ENCODE data around the gene RIMKLA. TPM values are rescaled to one million over a fixed set of nuclear protein-coding genes. Genes with fewer than 3 reads are reported as not detected.

Gene RIMKLA
- total RNA-seq, 4 donors from 2014 or later = 2.9 to 7.0 (median 4.0) TPM

DNA sequence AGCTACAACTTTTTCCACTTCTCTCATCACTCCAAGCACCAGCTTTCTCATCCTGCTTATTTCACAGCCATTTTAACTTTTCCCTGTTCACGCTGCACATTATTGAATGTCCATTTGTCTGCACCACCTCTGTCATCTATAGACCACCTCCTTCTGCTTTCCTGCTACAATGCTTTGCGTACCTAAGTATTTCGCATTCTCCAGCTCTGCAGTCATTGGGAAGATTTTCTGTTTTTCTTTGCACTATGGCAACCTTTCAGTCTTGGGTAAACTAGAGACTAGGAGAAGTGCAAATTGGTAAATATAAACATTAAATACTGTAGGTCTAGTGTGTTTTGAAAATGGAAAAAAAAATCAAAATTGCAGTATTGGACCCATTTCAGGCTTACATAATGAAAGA is 83.3 kb downstream of the RIMKLA start:
- WGBS, 2 donors (ENCODE audit: low coverage in 1 of 2) = 49 to 68% methylated on average over 3 of the region's 3 CpGs

DNA sequence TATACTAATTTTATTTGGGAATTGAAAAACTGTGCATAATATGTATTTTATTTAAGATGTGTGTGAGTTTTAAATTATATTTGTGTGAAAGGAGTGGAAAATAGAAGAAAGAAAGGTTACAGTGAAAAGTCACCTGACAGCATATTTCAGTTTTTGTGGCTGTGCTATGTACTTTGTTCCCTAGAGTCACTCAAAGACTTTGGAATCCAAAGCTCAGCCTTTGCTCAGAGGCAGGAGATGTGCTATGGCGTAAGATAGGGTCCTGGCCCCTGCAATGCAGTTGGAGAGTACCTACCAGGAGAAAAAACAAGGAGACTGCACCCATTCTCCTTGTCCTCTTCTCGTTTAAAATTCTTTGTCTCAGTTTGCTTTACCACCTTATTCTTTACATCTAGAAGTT is 85.4 kb downstream of the RIMKLA start:
- Histone ChIP-seq H3K27ac (no peak overlapping the region), H3K27me3 (no peaks in the 10 kb centered on the region), H3K4me1 (peaks cover 0 to 18% (median 4%) of the 10 kb centered on the region in 3 donors), H3K4me3 (no peak overlapping the region), H3K9me3 (no peaks in the 10 kb centered on the region), H3K36me3 (peaks cover 0 to 6% of the 10 kb centered on the region in 2 donors)
- no peak for ATAC-seq
- TF ChIP-seq EP300 (IDR thresholded peaks at IDR 0.05) = no peak
- TF ChIP-seq, protein P1, sequence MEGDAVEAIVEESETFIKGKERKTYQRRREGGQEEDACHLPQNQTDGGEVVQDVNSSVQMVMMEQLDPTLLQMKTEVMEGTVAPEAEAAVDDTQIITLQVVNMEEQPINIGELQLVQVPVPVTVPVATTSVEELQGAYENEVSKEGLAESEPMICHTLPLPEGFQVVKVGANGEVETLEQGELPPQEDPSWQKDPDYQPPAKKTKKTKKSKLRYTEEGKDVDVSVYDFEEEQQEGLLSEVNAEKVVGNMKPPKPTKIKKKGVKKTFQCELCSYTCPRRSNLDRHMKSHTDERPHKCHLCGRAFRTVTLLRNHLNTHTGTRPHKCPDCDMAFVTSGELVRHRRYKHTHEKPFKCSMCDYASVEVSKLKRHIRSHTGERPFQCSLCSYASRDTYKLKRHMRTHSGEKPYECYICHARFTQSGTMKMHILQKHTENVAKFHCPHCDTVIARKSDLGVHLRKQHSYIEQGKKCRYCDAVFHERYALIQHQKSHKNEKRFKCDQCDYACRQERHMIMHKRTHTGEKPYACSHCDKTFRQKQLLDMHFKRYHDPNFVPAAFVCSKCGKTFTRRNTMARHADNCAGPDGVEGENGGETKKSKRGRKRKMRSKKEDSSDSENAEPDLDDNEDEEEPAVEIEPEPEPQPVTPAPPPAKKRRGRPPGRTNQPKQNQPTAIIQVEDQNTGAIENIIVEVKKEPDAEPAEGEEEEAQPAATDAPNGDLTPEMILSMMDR (IDR thresholded peaks at IDR 0.05) = no peak
- TF ChIP-seq POLR2AphosphoS5 (IDR thresholded peaks at IDR 0.05) = no peak
- TF ChIP-seq POLR2A (IDR thresholded peaks at IDR 0.05) = no peak
- WGBS, 2 donors (ENCODE audit: low coverage in 1 of 2) = 73 to 80% methylated on average over 2 of the region's 2 CpGs

More for the DNA sequence above, 83.3 kb downstream of the RIMKLA start:
- no peaks in the 10 kb centered on the region for H3K9me3 ChIP-seq
- ATAC-seq = no peak
- peak overlapping the region in 1 of 2 donors; percentile 76 for H3K4me3 ChIP-seq
- H3K27me3 ChIP-seq = no peaks in the 10 kb centered on the region
- TF ChIP-seq EP300 (IDR thresholded peaks at IDR 0.05) (no peak), POLR2A (IDR thresholded peaks at IDR 0.05) (no peak), POLR2AphosphoS5 (IDR thresholded peaks at IDR 0.05) (no peak)
- TF ChIP-seq, protein P1 (IDR thresholded peaks at IDR 0.05) = no peak
- no peak overlapping the region for H3K27ac ChIP-seq
- peaks cover 0 to 18% (median 4%) of the 10 kb centered on the region in 3 donors for H3K4me1 ChIP-seq
- H3K36me3 ChIP-seq = peaks cover 0 to 27% of the 10 kb centered on the region in 2 donors

DNA sequence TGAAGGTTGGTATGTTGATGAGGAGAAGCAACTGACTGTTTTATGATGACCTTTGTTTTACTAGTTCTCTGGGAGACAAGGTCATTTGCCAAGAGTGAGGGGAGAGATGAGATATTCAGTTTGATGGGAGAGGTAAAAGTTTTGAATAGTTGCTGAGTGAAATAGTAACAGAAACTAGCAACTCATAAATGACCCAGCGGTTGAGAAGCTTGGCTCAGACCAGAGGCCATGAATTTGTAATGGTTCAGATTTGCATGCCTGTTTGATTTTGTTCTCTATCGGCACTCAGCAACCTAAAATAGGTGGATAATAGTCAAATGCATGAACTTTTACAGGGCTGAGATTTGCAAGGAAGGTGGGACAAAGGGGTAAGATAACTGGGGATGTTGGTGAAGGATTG is 89.1 kb downstream of the RIMKLA start:
- ATAC-seq = no peak
- 85 to 92% methylated on average over 2 of the region's 2 CpGs for WGBS, 2 donors (ENCODE audit: low coverage in 1 of 2)

More for the DNA sequence above, 89.1 kb downstream of the RIMKLA start:
- TF ChIP-seq EP300 (IDR thresholded peaks at IDR 0.05) = no peak
- no peak for TF ChIP-seq POLR2A (IDR thresholded peaks at IDR 0.05)
- TF ChIP-seq POLR2AphosphoS5 (IDR thresholded peaks at IDR 0.05) = no peak
- TF ChIP-seq, protein P1 (IDR thresholded peaks at IDR 0.05) = no peak
- Histone ChIP-seq H3K4me1 (no peaks in the 10 kb centered on the region), H3K4me3 (no peak overlapping the region), H3K27me3 (no peaks in the 10 kb centered on the region), H3K27ac (no peak overlapping the region), H3K9me3 (no peaks in the 10 kb centered on the region), H3K36me3 (peaks cover 0 to 5% of the 10 kb centered on the region in 2 donors)

Other genes starting within 250 kb of the RIMKLA start
- gene GUCA2B, start 227.4 kb upstream of the RIMKLA start, total RNA-seq = not detected
- gene GUCA2A, start 216.0 kb upstream of the RIMKLA start, total RNA-seq = not detected
- 10 to 100 TPM; 36.3 to 57.1 (median 41.4) TPM for gene FOXJ3, start 45.6 kb upstream of the RIMKLA start, total RNA-seq
- 1 to 10 TPM in 1 of 4 donors, under 1 TPM in 1, not detected in 2; 0.31 to 1.9 TPM for gene ZMYND12, start 75.2 kb downstream of the RIMKLA start, total RNA-seq
- gene PPCS, start 75.8 kb downstream of the RIMKLA start, total RNA-seq = 10 to 100 TPM; 51.7 to 94.9 (median 84.7) TPM
- gene CCDC30, start 82.5 kb downstream of the RIMKLA start, total RNA-seq = 1 to 10 TPM; 1.1 to 2.7 (median 2.5) TPM

All from gastroesophageal sphincter (tissue), 4 donors.